NCI-H146 (cell line): Measurements from ENCODE around the gene FFAR3.

Experiments
- DNase-seq: peaks from one replicate; lab custom pipeline; 2025; lab: John Stamatoyannopoulos, UW

The FFAR3 gene

GRCh38 chr19:35403116-35403760, 45.0 kb downstream of the FFAR3 start:
- DNase-seq: no peak

- no peak for DNase-seq
Observed at GRCh38 chr19:35404879-35405622, 46.8 kb downstream of the FFAR3 start.

- DNase-seq: no peak
Observed at GRCh38 chr19:35407619-35408018, 49.4 kb downstream of the FFAR3 start.

- DNase-seq: no peak
Observed at GRCh38 chr19:35408284-35409171, 50.3 kb downstream of the FFAR3 start.

- no peak for DNase-seq
Observed at GRCh38 chr19:35409191-35409590, 50.9 kb downstream of the FFAR3 start.
